ENCODE measurements around the gene AGTR2. TPM values are rescaled to one million over a fixed set of nuclear protein-coding genes. Genes with fewer than 3 reads are reported as not detected.
"Not testable (repeated sequence)": the region's sequence is repeated elsewhere in the genome, so short reads cannot be mapped to it uniquely, and the experiment has no call there.

Gene AGTR2
- polyA plus RNA-seq, 4 donors: 0.01 to 3.3 TPM; not detected in 2

GRCh38 chrX:116198235-116198634, 27.7 kb downstream of the AGTR2 start:
- H3K4me3 ChIP-seq (ENCODE audit: low read depth in 1 of 3, low read length in 3 of 3): no peak overlapping the region
- no peaks in the 10 kb centered on the region for H3K27me3 ChIP-seq (ENCODE audit: control insufficient read depth in 3 of 3, insufficient read depth in 3 of 3, low read length in 3 of 3)
- no peak for FAIRE-seq
- no peaks in the 10 kb centered on the region for H3K9me3 ChIP-seq (ENCODE audit: control insufficient read depth in 2 of 2, insufficient read depth in 1 of 2, low read depth in 1 of 2, low read length in 1 of 2)
- WGBS, 3 donors: 28 to 67% (median 40%) methylated on average over 3 of the region's 3 CpGs
- no peaks in the 10 kb centered on the region for H3K4me1 ChIP-seq (ENCODE audit: control insufficient read depth in 3 of 3, insufficient read depth in 2 of 3, low read depth in 1 of 3, low read length in 2 of 3)
- H3K36me3 ChIP-seq (ENCODE audit: control insufficient read depth in 3 of 3, insufficient read depth in 2 of 3, low read depth in 1 of 3, low read length in 3 of 3): no peaks in the 10 kb centered on the region
- no peak overlapping the region for H3K27ac ChIP-seq (ENCODE audit: low read depth in 1 of 3, low read length in 2 of 3)
- DNase-seq: no peak

GRCh38 chrX:116198810-116199209, 28.3 kb downstream of the AGTR2 start:
- H3K4me1 ChIP-seq (ENCODE audit: control insufficient read depth in 3 of 3, insufficient read depth in 2 of 3, low read depth in 1 of 3, low read length in 2 of 3): no peaks in the 10 kb centered on the region
- FAIRE-seq (no peak), DNase-seq (no peak)
- no peak overlapping the region for H3K4me3 ChIP-seq (ENCODE audit: low read depth in 1 of 3, low read length in 3 of 3)
- no peaks in the 10 kb centered on the region for H3K27me3 ChIP-seq (ENCODE audit: control insufficient read depth in 3 of 3, insufficient read depth in 3 of 3, low read length in 3 of 3)
- H3K27ac ChIP-seq (ENCODE audit: low read depth in 1 of 3, low read length in 2 of 3): no peak overlapping the region
- 46 to 64% (median 57%) methylated on average over 3 of the region's 3 CpGs for WGBS, 3 donors
- H3K9me3 ChIP-seq (ENCODE audit: control insufficient read depth in 2 of 2, insufficient read depth in 1 of 2, low read depth in 1 of 2, low read length in 1 of 2): no peaks in the 10 kb centered on the region
- no peaks in the 10 kb centered on the region for H3K36me3 ChIP-seq (ENCODE audit: control insufficient read depth in 3 of 3, insufficient read depth in 2 of 3, low read depth in 1 of 3, low read length in 3 of 3)

- FAIRE-seq: peak; percentile 74
- no peaks in the 10 kb centered on the region for H3K9me3 ChIP-seq (ENCODE audit: control insufficient read depth in 2 of 2, insufficient read depth in 1 of 2, low read depth in 1 of 2, low read length in 1 of 2)
- WGBS, 3 donors: 1 to 10% (median 5%) methylated on average over 3 of the region's 3 CpGs
- no peak overlapping the region for H3K27ac ChIP-seq (ENCODE audit: low read depth in 1 of 3, low read length in 2 of 3)
- no peaks in the 10 kb centered on the region for H3K27me3 ChIP-seq (ENCODE audit: control insufficient read depth in 3 of 3, insufficient read depth in 3 of 3, low read length in 3 of 3)
- no peak overlapping the region for H3K4me3 ChIP-seq (ENCODE audit: low read depth in 1 of 3, low read length in 3 of 3)
- no peaks in the 10 kb centered on the region for H3K4me1 ChIP-seq (ENCODE audit: control insufficient read depth in 3 of 3, insufficient read depth in 2 of 3, low read depth in 1 of 3, low read length in 2 of 3)
- DNase-seq: peak; percentile 15 to 16
- H3K36me3 ChIP-seq (ENCODE audit: control insufficient read depth in 3 of 3, insufficient read depth in 2 of 3, low read depth in 1 of 3, low read length in 3 of 3): no peaks in the 10 kb centered on the region
Measured at GRCh38 chrX:116204932-116205331, 34.4 kb downstream of the AGTR2 start.

GRCh38 chrX:116213262-116213661, 42.7 kb downstream of the AGTR2 start:
- Histone ChIP-seq H3K9me3 (ENCODE audit: control insufficient read depth in 2 of 2, insufficient read depth in 1 of 2, low read depth in 1 of 2, low read length in 1 of 2) (no peaks in the 10 kb centered on the region), H3K4me3 (ENCODE audit: low read depth in 1 of 3, low read length in 3 of 3) (no peak overlapping the region), H3K27me3 (ENCODE audit: control insufficient read depth in 3 of 3, insufficient read depth in 3 of 3, low read length in 3 of 3) (no peaks in the 10 kb centered on the region), H3K27ac (ENCODE audit: low read depth in 1 of 3, low read length in 2 of 3) (no peak overlapping the region), H3K36me3 (ENCODE audit: control insufficient read depth in 3 of 3, insufficient read depth in 2 of 3, low read depth in 1 of 3, low read length in 3 of 3) (no peaks in the 10 kb centered on the region), H3K4me1 (ENCODE audit: control insufficient read depth in 3 of 3, insufficient read depth in 2 of 3, low read depth in 1 of 3, low read length in 2 of 3) (no peaks in the 10 kb centered on the region)
- FAIRE-seq (no peak), DNase-seq (no peak)

GRCh38 chrX:116217080-116217479, 46.5 kb downstream of the AGTR2 start:
- 88 to 94% (median 93%) methylated on average over 2 of the region's 2 CpGs for WGBS, 3 donors
- H3K27me3 ChIP-seq (ENCODE audit: control insufficient read depth in 3 of 3, insufficient read depth in 3 of 3, low read length in 3 of 3); H3K9me3 ChIP-seq (ENCODE audit: control insufficient read depth in 2 of 2, insufficient read depth in 1 of 2, low read depth in 1 of 2, low read length in 1 of 2); DNase-seq; H3K36me3 ChIP-seq (ENCODE audit: control insufficient read depth in 3 of 3, insufficient read depth in 2 of 3, low read depth in 1 of 3, low read length in 3 of 3); H3K4me3 ChIP-seq (ENCODE audit: low read depth in 1 of 3, low read length in 3 of 3); H3K4me1 ChIP-seq (ENCODE audit: control insufficient read depth in 3 of 3, insufficient read depth in 2 of 3, low read depth in 1 of 3, low read length in 2 of 3); FAIRE-seq; H3K27ac ChIP-seq (ENCODE audit: low read depth in 1 of 3, low read length in 2 of 3): not testable (repeated sequence)
